Progenitor cell of endocrine pancreas (in vitro differentiated cells): ENCODE data around the gene IARS2. TPM values are rescaled to one million over a fixed set of nuclear protein-coding genes. Genes with fewer than 3 reads are reported as not detected.
"Not testable (repeated sequence)": the region's sequence is repeated elsewhere in the genome, so short reads cannot be mapped to it uniquely, and the experiment has no call there.

ENCODE experiments used
- DNase-seq: peaks from one replicate; pipeline ENCODE4 v3.0.0; 2021; ENCODE audit warnings: low spot score; ENCODE audit not compliant: unreplicated experiment
- H3K27ac Mint-ChIP-seq: 2 replicates; pipeline ENCODE4 v1.8.0; 2021; ENCODE audit warnings: mild to moderate bottlenecking, moderate library complexity, mixed read lengths
- H3K27me3 Mint-ChIP-seq: 2 replicates; pipeline ENCODE4 v1.8.0; 2021; ENCODE audit warnings: mixed read lengths
- H3K36me3 Mint-ChIP-seq: 2 replicates; pipeline ENCODE4 v1.8.0; 2022; ENCODE audit warnings: mixed read lengths; ENCODE audit not compliant: insufficient read depth
- H3K4me1 Mint-ChIP-seq: 2 replicates; pipeline ENCODE4 v1.8.0; 2021; ENCODE audit warnings: low read depth, mixed read lengths
- H3K4me3 Mint-ChIP-seq: 2 replicates; pipeline ENCODE4 v1.8.0; 2021; ENCODE audit warnings: low read depth, mild to moderate bottlenecking, moderate library complexity, mixed read lengths
- H3K9me3 Mint-ChIP-seq: 2 replicates; pipeline ENCODE4 v1.8.0; 2021; ENCODE audit warnings: low read depth, mixed read lengths
- CTCF ChIP-seq: fragments of 200-600 bp; sonication (generic); IDR thresholded peaks from one replicate; pipeline ENCODE4 v1.5.0; 2021; ENCODE audit warnings: antibody characterized with exemption, mild to moderate bottlenecking; ENCODE audit not compliant: unreplicated experiment
- total RNA-seq: library from RNA; stranded (reverse); gene quantifications from 2 replicates; pipeline ENCODE4 v1.2.1, GENCODE V29; 2021

Gene IARS2
- total RNA-seq, 1 donor from 2014 or later: 60.7 TPM

- peak overlapping the region; percentile 50 for H3K4me3 Mint-ChIP-seq
- no peaks in the 10 kb centered on the region for H3K27me3 Mint-ChIP-seq
- no peak overlapping the region for H3K27ac Mint-ChIP-seq
- DNase-seq: no peak
- no peak for TF ChIP-seq CTCF
- H3K36me3 Mint-ChIP-seq: peaks cover 16% of the 10 kb centered on the region
- H3K9me3 Mint-ChIP-seq: no peaks in the 10 kb centered on the region
- peaks cover 6% of the 10 kb centered on the region for H3K4me1 Mint-ChIP-seq
Measured at GRCh38 chr1:220093361-220094015, 444 bp upstream of the IARS2 start.

GRCh38 chr1:220099826-220100225, 5.9 kb downstream of the IARS2 start:
- H3K27ac Mint-ChIP-seq: peak overlapping the region; percentile 35

GRCh38 chr1:220110473-220110872, 16.5 kb downstream of the IARS2 start:
- not testable (repeated sequence) for H3K27me3 Mint-ChIP-seq, H3K27ac Mint-ChIP-seq, H3K4me1 Mint-ChIP-seq, H3K9me3 Mint-ChIP-seq, DNase-seq, H3K4me3 Mint-ChIP-seq
- peaks cover 20% of the 10 kb centered on the region for H3K36me3 Mint-ChIP-seq

More at GRCh38 chr1:220099826-220100225, 5.9 kb downstream of the IARS2 start:
- Mint-ChIP-seq H3K9me3 (no peaks in the 10 kb centered on the region), H3K27me3 (no peaks in the 10 kb centered on the region), H3K36me3 (peaks cover 26% of the 10 kb centered on the region), H3K4me3 (no peak overlapping the region), H3K4me1 (peaks cover 6% of the 10 kb centered on the region)
- TF ChIP-seq CTCF: no peak
- DNase-seq: no peak

- DNase-seq, H3K4me1 Mint-ChIP-seq, H3K27me3 Mint-ChIP-seq, H3K9me3 Mint-ChIP-seq, H3K27ac Mint-ChIP-seq, H3K4me3 Mint-ChIP-seq: not testable (repeated sequence)
- H3K36me3 Mint-ChIP-seq: peaks cover 24% of the 10 kb centered on the region
Measured at GRCh38 chr1:220112600-220112999, 18.7 kb downstream of the IARS2 start.

GRCh38 chr1:220113136-220113695, 19.3 kb downstream of the IARS2 start:
- Mint-ChIP-seq H3K27ac (no peak overlapping the region), H3K9me3 (no peaks in the 10 kb centered on the region), H3K27me3 (no peaks in the 10 kb centered on the region), H3K36me3 (peaks cover 22% of the 10 kb centered on the region), H3K4me3 (no peak overlapping the region), H3K4me1 (no peaks in the 10 kb centered on the region)
- TF ChIP-seq CTCF: peak; percentile 55
- DNase-seq: no peak

GRCh38 chr1:220119043-220119512, 25.1 kb downstream of the IARS2 start:
- H3K27ac Mint-ChIP-seq: peak overlapping the region; percentile 67
- no peak for DNase-seq
- H3K4me3 Mint-ChIP-seq: no peak overlapping the region
- H3K27me3 Mint-ChIP-seq: no peaks in the 10 kb centered on the region
- peaks cover 14% of the 10 kb centered on the region for H3K36me3 Mint-ChIP-seq
- TF ChIP-seq CTCF: no peak
- peaks cover 9% of the 10 kb centered on the region for H3K4me1 Mint-ChIP-seq
- H3K9me3 Mint-ChIP-seq: no peaks in the 10 kb centered on the region
